ENCODE data around the gene HK2.
A peak's percentile ranks its signal among the peaks of the same experiment; 100 is the strongest.
"Not testable (repeated sequence)": the region's sequence is repeated elsewhere in the genome, so short reads cannot be mapped to it uniquely, and the experiment has no call there.

Gene HK2

DNA sequence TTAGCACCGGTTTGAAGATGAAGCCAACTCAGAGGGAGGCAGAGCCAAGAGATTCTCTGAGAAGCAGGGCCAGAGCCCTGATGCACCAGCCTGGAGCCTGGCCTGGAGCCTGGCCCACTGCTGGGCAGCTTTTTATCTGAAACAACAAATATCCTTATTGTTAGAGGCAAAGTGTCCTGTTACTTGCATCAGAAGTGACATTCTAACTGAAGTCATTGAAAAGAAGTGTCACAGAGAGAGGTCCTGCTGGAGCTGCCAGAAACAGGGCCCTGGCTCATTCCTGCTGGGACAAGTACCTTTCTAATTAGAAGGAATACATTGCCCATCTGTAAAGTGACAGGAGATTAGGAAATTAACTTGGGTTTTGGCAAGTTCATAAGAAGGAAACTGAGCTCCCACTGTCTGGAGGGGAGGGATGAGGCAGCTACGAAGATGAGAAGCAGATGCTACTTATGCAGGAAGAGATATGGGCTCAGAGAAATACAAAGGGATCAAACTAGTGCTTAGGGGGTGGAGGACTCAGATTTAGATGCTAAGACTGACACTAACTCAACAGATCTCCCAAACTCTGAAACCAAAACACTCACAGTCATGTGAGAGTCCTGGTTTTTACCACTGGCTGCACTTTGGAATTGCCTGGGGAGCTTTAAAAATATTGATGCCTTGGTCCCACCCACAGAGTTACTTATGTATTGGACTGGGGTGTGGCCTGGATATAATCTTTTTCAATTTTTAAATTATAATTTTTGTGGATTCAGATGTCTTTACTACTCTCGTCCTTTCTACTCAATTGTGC, 11.0 kb upstream of the HK2 start:
- DNase-seq (ENCODE audit: insufficient read length, low spot score) (no peak), FAIRE-seq (no peak)
- TF ChIP-seq CTCF (IDR thresholded peaks at IDR 0.05; ENCODE audit: insufficient read depth, missing control alignments) = no peak

DNA sequence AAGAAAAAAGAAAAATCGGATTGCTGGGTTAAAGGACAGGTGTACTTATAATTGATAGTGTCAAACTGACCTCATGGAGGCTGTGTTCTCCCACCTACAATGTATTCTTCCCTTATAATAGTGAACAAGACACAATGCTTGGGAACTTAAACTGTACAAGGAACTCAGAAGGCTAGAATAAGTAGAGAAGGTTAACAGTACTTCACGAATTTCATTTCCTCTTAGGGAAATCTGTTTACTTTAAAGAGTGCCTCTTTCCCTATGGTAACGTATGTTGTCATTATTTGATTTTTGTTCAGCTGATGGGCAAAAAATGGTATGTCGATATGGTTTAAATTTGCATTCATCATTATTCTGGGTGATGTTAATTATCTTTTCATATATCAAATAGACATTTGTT, 9.2 kb upstream of the HK2 start:
- FAIRE-seq (peak; percentile 6), DNase-seq (ENCODE audit: insufficient read length, low spot score) (no peak)
- TF ChIP-seq CTCF (IDR thresholded peaks at IDR 0.05; ENCODE audit: insufficient read depth, missing control alignments) = no peak

GRCh38 chr2:74828543-74828942, 5.4 kb upstream of the HK2 start:
- TF ChIP-seq CTCF (IDR thresholded peaks at IDR 0.05; ENCODE audit: insufficient read depth, missing control alignments) = no peak
- FAIRE-seq (no peak), DNase-seq (ENCODE audit: insufficient read length, low spot score) (no peak)

DNA sequence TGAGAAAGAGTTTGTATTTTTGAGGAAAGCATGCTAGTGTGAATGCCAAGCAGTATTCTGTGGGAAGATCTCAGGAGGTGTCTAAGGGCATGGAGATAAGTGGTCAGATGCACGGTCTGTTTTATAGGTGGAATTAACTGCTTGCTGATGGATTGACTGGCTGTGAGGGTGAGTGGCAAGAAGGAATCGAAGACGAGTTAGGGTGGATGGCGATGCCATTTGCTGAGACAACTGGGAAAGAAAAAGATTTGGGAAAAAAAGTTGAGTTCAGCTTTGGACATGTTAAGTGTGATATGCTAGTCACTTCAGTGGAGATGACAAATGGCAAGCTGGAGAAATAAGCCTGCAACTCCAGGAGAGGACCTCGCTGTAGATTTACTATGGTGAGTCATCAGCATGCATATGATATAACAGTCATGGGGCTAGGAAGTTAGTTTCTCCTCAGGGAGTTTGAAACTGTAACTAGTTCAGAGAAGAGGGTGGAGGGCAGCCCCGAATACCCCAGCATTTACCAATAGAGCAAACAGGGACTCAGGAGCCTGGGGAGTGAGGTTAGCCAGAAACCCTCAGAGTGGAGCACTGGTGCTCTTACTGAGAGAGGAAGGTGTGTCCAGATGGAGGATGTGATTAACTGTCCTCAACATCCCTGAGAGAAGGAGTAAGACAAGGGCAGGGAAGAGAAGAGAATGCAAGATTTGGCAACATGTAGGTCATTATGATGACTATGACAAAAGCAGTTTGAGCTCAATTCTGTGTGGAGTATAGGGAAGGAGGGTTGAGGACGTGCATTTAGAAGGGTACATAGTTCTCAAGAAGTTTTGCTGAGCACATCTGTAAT, 2.0 kb upstream of the HK2 start:
- no peak for DNase-seq (ENCODE audit: insufficient read length, low spot score)
- FAIRE-seq = no peak
- no peak for TF ChIP-seq CTCF (IDR thresholded peaks at IDR 0.05; ENCODE audit: insufficient read depth, missing control alignments)

GRCh38 chr2:74834234-74834791, 386 bp downstream of the HK2 start:
- FAIRE-seq; DNase-seq (ENCODE audit: insufficient read length, low spot score): not testable (repeated sequence)

- no peak for TF ChIP-seq CTCF (IDR thresholded peaks at IDR 0.05; ENCODE audit: insufficient read depth, missing control alignments)
- FAIRE-seq (no peak), DNase-seq (ENCODE audit: insufficient read length, low spot score) (no peak)
Observed at GRCh38 chr2:74834792-74835755, 1.1 kb downstream of the HK2 start.
